Hematopoietic multipotent progenitor cell treated with erythropoietin and hydrocortisone succinate and interleukin-3 and kit ligand, for 4 days (in vitro differentiated cells): ENCODE measurements around the gene LY6G5B.

Experiments used
- DNase-seq: peaks from one replicate; pipeline ENCODE4 v3.0.0-alpha.2; 2015

The LY6G5B gene

DNA sequence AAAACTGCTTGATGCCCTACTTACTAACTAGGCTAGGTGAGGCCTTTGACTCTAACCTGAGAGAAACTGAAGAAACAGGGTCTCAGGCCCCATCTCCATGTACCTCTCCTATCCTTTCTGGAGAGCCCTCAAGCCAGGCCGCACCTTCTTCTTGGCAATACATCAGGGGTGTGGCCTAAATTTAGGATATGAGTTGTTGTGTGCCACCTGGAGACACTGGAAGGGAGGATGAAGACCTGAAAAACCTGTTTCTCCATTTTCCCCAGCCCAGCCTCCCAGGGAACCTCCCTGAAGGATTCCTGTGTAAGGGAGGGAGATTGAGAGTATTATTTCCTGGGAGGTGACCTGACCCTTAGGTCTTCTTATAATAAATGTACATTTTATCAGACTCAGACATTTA lies 48.5 kb downstream of the LY6G5B start:
- DNase-seq: no peak

DNA sequence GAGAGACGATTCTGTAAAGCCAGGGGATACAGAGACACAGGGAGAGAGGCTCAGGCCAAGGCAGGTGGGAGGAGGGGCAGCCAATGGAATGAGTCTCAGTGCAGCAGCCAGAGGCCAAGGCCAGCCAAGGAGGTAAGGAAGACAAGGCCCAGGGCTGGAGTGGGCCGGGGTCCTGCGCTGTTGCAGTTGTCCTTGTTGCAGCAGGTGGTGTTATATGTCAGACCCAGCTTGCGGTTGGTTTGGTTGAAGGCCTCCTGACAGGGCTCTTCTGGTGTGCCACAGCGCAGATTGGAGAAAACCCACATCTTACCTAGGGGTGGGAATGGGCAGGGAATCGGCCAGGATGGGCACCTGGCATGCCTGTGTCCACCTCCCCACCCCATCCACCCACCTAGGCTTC lies 49.2 kb downstream of the LY6G5B start:
- no peak for DNase-seq

DNA sequence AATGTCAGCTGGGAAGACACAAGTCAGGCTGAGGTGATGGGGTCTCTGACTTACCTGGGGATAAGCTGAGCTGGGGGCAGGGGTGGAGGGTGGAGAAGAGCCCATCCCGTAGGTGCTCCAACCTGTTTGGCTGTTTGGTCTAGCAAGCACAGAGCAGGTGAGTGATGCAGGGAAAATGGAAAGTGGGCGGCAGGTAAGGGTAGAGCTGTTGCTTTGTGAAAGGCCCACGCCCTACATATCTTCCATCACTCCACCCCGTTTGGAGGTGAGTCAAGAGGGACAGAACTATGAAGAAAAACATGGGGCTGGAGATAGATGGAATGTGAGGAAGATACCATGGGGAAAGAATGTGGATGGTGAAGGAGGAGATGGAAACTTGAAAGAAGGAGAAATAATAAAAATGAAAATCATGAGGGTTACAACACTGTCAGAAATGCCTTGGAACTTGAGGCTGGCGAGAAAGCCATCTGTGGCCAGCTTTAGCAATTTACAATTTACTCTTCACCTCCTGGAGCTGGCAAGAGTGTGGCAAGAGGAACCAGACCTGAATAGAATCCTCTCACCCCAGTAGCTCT lies 50.5 kb downstream of the LY6G5B start:
- no peak for DNase-seq

DNA sequence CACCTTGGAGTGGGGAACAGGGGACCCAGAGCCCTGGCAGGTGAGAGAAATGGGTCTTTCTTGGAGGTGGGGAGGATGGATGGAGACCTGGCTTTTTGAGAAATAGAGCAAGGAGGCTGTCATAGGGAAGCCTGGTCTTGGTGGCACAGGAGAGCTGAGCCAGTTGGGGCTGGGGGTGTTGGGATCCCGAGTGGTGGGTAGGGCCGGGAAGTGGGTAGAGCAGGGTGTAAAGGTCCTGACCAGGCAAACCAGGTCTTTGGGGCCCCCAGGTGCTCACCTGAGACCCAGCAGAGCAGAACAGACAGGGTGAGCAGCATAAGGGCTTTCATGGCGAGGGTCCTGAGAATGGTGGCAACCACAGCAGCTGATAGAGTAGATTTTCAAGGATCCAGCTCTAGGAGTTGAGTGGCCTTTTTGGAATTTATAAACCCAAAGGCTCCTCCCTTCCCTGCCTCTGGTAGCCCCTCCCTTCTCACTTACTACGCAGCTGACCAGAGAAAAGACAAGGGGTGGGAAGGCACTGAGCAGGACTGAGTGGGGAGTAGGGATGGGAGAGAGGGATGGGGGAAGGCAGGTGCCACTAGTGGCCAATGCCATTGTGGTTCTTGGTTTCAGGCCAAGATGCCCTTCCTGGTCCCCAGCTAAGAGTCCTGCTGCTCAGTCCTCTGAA lies 51.7 kb downstream of the LY6G5B start, which contains the start of gene LY6G6C:
LY6G6C (minus strand) TSS at position 396 of the 670 bp plus-strand sequence; CDS start at position 329, 67 bp downstream.
- DNase-seq: no peak

DNA sequence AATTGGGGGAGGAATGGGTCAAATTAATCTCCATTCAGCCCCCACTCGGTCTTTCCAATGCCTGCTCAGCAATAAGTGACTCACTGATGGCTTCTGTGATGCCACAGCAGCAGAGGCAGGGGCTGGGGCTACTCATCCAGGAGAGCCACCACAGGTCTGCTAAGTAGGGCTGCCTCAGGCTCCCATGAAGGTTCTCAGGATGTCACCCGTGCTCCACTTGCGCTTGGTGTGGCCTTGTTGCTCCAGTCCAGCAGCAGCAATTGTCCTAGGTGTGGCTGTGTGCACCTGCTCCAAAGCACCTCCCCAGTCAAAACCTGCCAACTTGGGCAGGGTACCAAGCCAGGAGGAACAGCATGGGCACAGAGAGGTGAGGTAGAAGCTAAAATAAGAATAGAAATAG lies 52.4 kb downstream of the LY6G5B start:
- DNase-seq: no peak
